Measurements from ENCODE around the gene AFF2.

The AFF2 gene

DNA sequence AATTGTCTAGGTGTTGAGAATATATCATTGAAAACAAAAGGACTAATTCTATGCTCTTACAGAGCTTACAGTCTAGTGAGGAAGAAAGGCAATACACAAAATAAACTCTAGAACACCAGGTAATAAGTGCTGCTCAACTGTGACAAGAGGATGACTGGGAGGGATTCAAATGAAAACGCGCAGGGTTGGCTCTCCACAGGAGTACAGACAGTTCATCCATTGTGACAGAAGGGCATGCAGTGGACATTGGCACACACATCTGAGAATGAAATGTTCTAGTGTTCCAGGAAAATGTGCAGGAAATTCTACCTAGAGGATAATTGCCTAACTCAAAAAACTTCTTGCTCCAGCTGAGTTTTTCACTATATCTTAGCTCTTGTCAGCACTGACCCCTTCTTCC lies 512.7 kb downstream of the AFF2 start:
- Histone ChIP-seq H3K27me3 (no peaks in the 10 kb centered on the region), H3K4me3 (no peak overlapping the region), H3K36me3 (no peaks in the 10 kb centered on the region), H3K27ac (no peak overlapping the region), H3K4me2 (no peak overlapping the region), H4K20me1 (no peaks in the 10 kb centered on the region), H3K9ac (no peak overlapping the region), H3K4me1 (no peaks in the 10 kb centered on the region), H3K9me3 (peaks cover 14% of the 10 kb centered on the region)
- no peak for TF ChIP-seq Cebpa-rat (IDR thresholded peaks at IDR 0.05)

GRCh38 chrX:149021159-149021558 lies 520.7 kb downstream of the AFF2 start:
- H3K9me3 ChIP-seq, result peaks cover 45% of the 10 kb centered on the region
- no peak overlapping the region for H3K9ac ChIP-seq
- no peaks in the 10 kb centered on the region for H4K20me1 ChIP-seq
- H3K27me3 ChIP-seq, result no peaks in the 10 kb centered on the region
- no peaks in the 10 kb centered on the region for H3K36me3 ChIP-seq
- peak overlapping the region; percentile 23; the same call in 1 of the 2 replicates for H3K4me3 ChIP-seq
- H3K27ac ChIP-seq, result peak overlapping the region; percentile 72
- peak overlapping the region; percentile 84 for H3K4me2 ChIP-seq
- no peak for TF ChIP-seq Cebpa-rat (IDR thresholded peaks at IDR 0.05)
- H3K4me1 ChIP-seq, result peaks cover 36% of the 10 kb centered on the region

DNA sequence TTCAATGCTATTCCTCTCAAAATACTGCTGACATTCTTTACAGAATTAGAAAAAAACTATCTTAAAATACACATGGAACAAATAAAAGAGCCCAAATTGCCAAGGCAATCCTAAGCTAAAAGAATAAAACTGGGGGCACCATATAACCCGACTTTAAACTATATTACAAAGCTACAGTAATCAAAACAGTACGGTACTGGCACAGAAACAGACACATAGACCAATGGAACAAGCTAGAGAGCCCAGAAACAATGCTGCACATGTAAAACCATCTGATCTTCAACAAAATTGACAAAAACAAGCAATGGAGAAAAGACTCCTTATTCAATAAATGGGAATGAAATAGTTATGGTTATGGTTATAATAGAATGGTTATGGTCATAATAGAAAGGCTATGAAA lies 522.1 kb downstream of the AFF2 start:
- no peaks in the 10 kb centered on the region for H4K20me1 ChIP-seq
- H3K4me3 ChIP-seq, result peak overlapping the region; percentile 8; the same call in 1 of the 2 replicates
- TF ChIP-seq Cebpa-rat (IDR thresholded peaks at IDR 0.05), result no peak
- H3K27me3 ChIP-seq, result no peaks in the 10 kb centered on the region
- H3K9me3 ChIP-seq, result peaks cover 37% of the 10 kb centered on the region
- peaks cover 36% of the 10 kb centered on the region for H3K4me1 ChIP-seq
- no peak overlapping the region for H3K9ac ChIP-seq
- H3K27ac ChIP-seq, result no peak overlapping the region
- no peaks in the 10 kb centered on the region for H3K36me3 ChIP-seq
- H3K4me2 ChIP-seq, result no peak overlapping the region

- no peaks in the 10 kb centered on the region for H3K9me3 ChIP-seq
- H3K4me1 ChIP-seq, result peaks cover 34% of the 10 kb centered on the region
- no peak overlapping the region; the same call in 1 of the 2 replicates for H3K27ac ChIP-seq
- H3K9ac ChIP-seq, result no peak overlapping the region
- peak overlapping the region; percentile 53 for H3K4me2 ChIP-seq
- TF ChIP-seq Cebpa-rat (IDR thresholded peaks at IDR 0.05), result no peak
- H3K36me3 ChIP-seq, result no peaks in the 10 kb centered on the region
- no peaks in the 10 kb centered on the region for H3K27me3 ChIP-seq
- H3K4me3 ChIP-seq, result no peak overlapping the region
- H4K20me1 ChIP-seq, result no peaks in the 10 kb centered on the region
Measured at GRCh38 chrX:149032449-149032848, 532.0 kb downstream of the AFF2 start.

- Histone ChIP-seq H3K9me3 (no peaks in the 10 kb centered on the region), H3K4me2 (peak overlapping the region; percentile 48), H3K36me3 (no peaks in the 10 kb centered on the region), H3K27ac (no peak overlapping the region), H3K4me1 (peaks cover 34% of the 10 kb centered on the region), H3K27me3 (no peaks in the 10 kb centered on the region), H3K9ac (no peak overlapping the region), H3K4me3 (no peak overlapping the region), H4K20me1 (no peaks in the 10 kb centered on the region)
- TF ChIP-seq Cebpa-rat (IDR thresholded peaks at IDR 0.05), result no peak
Measured at GRCh38 chrX:149036086-149036485, 535.7 kb downstream of the AFF2 start.

DNA sequence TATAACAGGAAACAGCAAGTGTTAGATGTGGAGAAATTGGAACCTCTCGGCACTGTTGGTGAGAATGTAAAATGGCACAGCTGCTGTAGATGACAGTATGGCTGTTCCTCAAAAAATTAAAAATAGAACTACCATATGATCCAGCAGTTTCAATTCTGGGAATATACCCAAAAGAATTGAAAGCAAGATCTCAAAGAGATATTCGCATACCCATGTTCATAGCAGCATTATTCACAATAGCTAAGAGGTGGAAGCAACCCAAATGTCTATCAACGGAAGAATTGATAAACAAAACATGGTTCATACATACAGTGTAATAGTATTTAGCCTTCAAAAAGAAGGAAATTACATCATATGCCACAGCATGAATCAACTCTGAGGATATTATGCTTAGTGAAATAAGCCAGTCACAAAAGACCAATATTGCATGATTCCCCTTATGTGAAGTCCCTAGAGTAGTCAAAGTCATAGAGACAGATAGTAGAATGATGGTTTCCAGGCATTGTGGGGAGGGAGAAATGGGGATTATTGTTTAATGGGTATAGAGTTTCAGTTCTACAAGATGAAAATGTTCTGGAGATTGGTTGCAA lies 537.0 kb downstream of the AFF2 start:
- Histone ChIP-seq H3K9me3 (no peaks in the 10 kb centered on the region), H3K36me3 (no peaks in the 10 kb centered on the region), H3K27me3 (no peaks in the 10 kb centered on the region), H4K20me1 (no peaks in the 10 kb centered on the region), H3K4me2 (no peak overlapping the region), H3K4me3 (no peak overlapping the region), H3K27ac (no peak overlapping the region), H3K4me1 (peaks cover 26% of the 10 kb centered on the region), H3K9ac (no peak overlapping the region)
- TF ChIP-seq Cebpa-rat (IDR thresholded peaks at IDR 0.05), result no peak

- no peak overlapping the region for H3K9ac ChIP-seq
- TF ChIP-seq Cebpa-rat (IDR thresholded peaks at IDR 0.05), result no peak
- H3K36me3 ChIP-seq, result no peaks in the 10 kb centered on the region
- H3K27ac ChIP-seq, result no peak overlapping the region
- no peaks in the 10 kb centered on the region for H3K27me3 ChIP-seq
- H3K4me3 ChIP-seq, result no peak overlapping the region
- no peaks in the 10 kb centered on the region for H3K9me3 ChIP-seq
- peaks cover 17% of the 10 kb centered on the region for H3K4me1 ChIP-seq
- no peaks in the 10 kb centered on the region for H4K20me1 ChIP-seq
- no peak overlapping the region for H3K4me2 ChIP-seq
Measured at GRCh38 chrX:149039057-149039456, 538.6 kb downstream of the AFF2 start.

DNA sequence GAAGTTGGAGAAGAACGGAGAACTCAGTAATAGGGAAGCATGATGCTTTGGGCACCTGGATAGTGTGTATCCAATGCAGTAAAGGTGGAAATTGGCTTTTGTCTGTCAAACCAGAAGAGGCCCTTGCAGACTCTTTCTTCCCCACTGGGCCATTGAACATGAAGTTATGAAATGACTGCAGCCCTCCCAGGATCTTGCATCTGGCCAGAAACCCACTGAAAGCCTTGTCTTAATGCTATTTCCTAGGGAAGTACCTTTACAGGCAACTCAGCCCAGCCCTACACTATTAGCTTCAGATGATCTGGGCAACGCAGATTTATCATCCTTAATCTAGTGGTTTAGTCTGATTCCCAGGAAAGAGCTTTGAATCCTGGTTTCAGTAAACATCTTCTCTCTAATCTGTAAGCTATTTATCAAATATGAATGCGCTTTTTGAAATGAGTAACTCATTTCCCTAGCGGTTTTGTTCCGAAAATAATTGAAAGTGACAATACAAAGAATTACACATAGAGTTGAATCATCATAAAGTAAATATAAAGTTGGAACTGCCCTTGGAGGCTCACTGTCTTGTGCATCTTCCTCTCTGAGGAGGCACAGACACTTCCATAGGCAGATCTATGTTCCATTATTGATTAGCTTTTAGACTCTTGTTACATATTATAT lies 540.6 kb downstream of the AFF2 start:
- Histone ChIP-seq H3K4me3 (no peak overlapping the region), H4K20me1 (no peaks in the 10 kb centered on the region), H3K9me3 (no peaks in the 10 kb centered on the region), H3K27me3 (no peaks in the 10 kb centered on the region), H3K36me3 (no peaks in the 10 kb centered on the region), H3K4me2 (no peak overlapping the region), H3K4me1 (peaks cover 9% of the 10 kb centered on the region), H3K27ac (no peak overlapping the region), H3K9ac (no peak overlapping the region)
- no peak for TF ChIP-seq Cebpa-rat (IDR thresholded peaks at IDR 0.05)

DNA sequence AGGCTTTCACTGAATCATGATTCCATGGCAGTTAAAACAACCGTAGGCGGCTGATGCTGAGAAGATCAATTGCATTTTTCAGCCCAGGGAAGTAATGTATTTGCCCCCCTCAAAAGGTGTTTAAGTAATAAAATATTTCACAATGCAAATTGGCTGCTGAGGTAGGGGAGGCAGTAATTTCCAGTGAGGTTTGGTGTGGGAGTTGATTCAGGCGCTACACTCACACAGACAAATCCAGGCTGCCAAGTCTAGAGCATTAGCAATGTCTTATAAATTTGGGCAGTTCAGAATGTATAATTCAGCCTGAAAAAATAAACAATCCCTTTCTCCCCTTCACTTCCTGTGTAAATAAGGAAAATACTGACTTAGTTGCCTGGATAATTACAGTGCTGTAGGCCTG lies 543.0 kb downstream of the AFF2 start:
- Histone ChIP-seq H3K4me2 (no peak overlapping the region), H3K27me3 (no peaks in the 10 kb centered on the region), H3K4me1 (no peaks in the 10 kb centered on the region), H4K20me1 (no peaks in the 10 kb centered on the region), H3K4me3 (no peak overlapping the region), H3K9ac (no peak overlapping the region), H3K27ac (no peak overlapping the region), H3K36me3 (no peaks in the 10 kb centered on the region), H3K9me3 (no peaks in the 10 kb centered on the region)
- TF ChIP-seq Cebpa-rat (IDR thresholded peaks at IDR 0.05), result no peak

GRCh38 chrX:149044471-149044870 lies 544.1 kb downstream of the AFF2 start:
- no peaks in the 10 kb centered on the region for H3K9me3 ChIP-seq
- no peaks in the 10 kb centered on the region for H4K20me1 ChIP-seq
- TF ChIP-seq Cebpa-rat (IDR thresholded peaks at IDR 0.05), result no peak
- no peaks in the 10 kb centered on the region for H3K4me1 ChIP-seq
- H3K36me3 ChIP-seq, result no peaks in the 10 kb centered on the region
- H3K27ac ChIP-seq, result no peak overlapping the region
- H3K4me3 ChIP-seq, result no peak overlapping the region
- no peak overlapping the region for H3K9ac ChIP-seq
- no peak overlapping the region for H3K4me2 ChIP-seq
- H3K27me3 ChIP-seq, result no peaks in the 10 kb centered on the region
